Measurements from ENCODE around the gene RFX7. TPM values are rescaled to one million over a fixed set of nuclear protein-coding genes. Genes with fewer than 3 reads are reported as not detected.

The RFX7 gene
- total RNA-seq, 1 donor from 2014 or later, result 8.9 TPM

GRCh38 chr15:56222302-56222701, 21.4 kb downstream of the RFX7 start:
- no peak for DNase-seq
- H3K27me3 ChIP-seq (ENCODE audit: low read depth), result no peaks in the 10 kb centered on the region
- peaks cover 18% of the 10 kb centered on the region for H3K36me3 ChIP-seq
- H3K9me3 ChIP-seq (replicated peaks), result peaks cover 18% of the 10 kb centered on the region
- TF ChIP-seq CTCF (IDR thresholded peaks at IDR 0.05; ENCODE audit: borderline replicate concordance), result no peak
- intact Hi-C loops (cut with micrococcal nuclease), result no loop called here
- no peak overlapping the region for H3K4me3 ChIP-seq
- H3K27ac ChIP-seq (replicated peaks), result no peak overlapping the region
- no peaks in the 10 kb centered on the region for H3K4me1 ChIP-seq

GRCh38 chr15:56217341-56217740, 26.3 kb downstream of the RFX7 start:
- H3K4me3 ChIP-seq, result no peak overlapping the region
- H3K9me3 ChIP-seq (replicated peaks), result peaks cover 15% of the 10 kb centered on the region
- no peak overlapping the region for H3K27ac ChIP-seq (replicated peaks)
- intact Hi-C loops (cut with micrococcal nuclease), result no loop called here
- H3K27me3 ChIP-seq (ENCODE audit: low read depth), result no peaks in the 10 kb centered on the region
- TF ChIP-seq CTCF (IDR thresholded peaks at IDR 0.05; ENCODE audit: borderline replicate concordance), result no peak
- no peaks in the 10 kb centered on the region for H3K4me1 ChIP-seq
- DNase-seq, result no peak
- H3K36me3 ChIP-seq, result peaks cover 7% of the 10 kb centered on the region

- Histone ChIP-seq H3K36me3 (peaks cover 5% of the 10 kb centered on the region), H3K4me3 (no peak overlapping the region), H3K9me3 (replicated peaks) (peaks cover 26% of the 10 kb centered on the region), H3K27me3 (ENCODE audit: low read depth) (no peaks in the 10 kb centered on the region), H3K4me1 (no peaks in the 10 kb centered on the region), H3K27ac (replicated peaks) (no peak overlapping the region)
- no peak for DNase-seq
- intact Hi-C loops (cut with micrococcal nuclease), result no loop called here
- TF ChIP-seq CTCF (IDR thresholded peaks at IDR 0.05; ENCODE audit: borderline replicate concordance), result no peak
Measured at GRCh38 chr15:56215769-56216168, 27.9 kb downstream of the RFX7 start.

GRCh38 chr15:56211960-56212550, 31.6 kb downstream of the RFX7 start:
- Histone ChIP-seq H3K4me1 (peaks cover 9% of the 10 kb centered on the region), H3K36me3 (no peaks in the 10 kb centered on the region), H3K27ac (replicated peaks) (no peak overlapping the region), H3K4me3 (no peak overlapping the region), H3K27me3 (ENCODE audit: low read depth) (no peaks in the 10 kb centered on the region), H3K9me3 (replicated peaks) (peaks cover 36% of the 10 kb centered on the region)
- DNase-seq, result no peak
- TF ChIP-seq CTCF (IDR thresholded peaks at IDR 0.05; ENCODE audit: borderline replicate concordance), result no peak
- intact Hi-C loops (cut with micrococcal nuclease), result no loop called here

GRCh38 chr15:56211064-56211463, 32.6 kb downstream of the RFX7 start:
- Histone ChIP-seq H3K9me3 (replicated peaks) (peaks cover 36% of the 10 kb centered on the region), H3K4me3 (no peak overlapping the region), H3K36me3 (no peaks in the 10 kb centered on the region), H3K27me3 (ENCODE audit: low read depth) (no peaks in the 10 kb centered on the region), H3K4me1 (peaks cover 9% of the 10 kb centered on the region), H3K27ac (replicated peaks) (no peak overlapping the region)
- intact Hi-C loops (cut with micrococcal nuclease), result no loop called here
- DNase-seq, result no peak
- TF ChIP-seq CTCF (IDR thresholded peaks at IDR 0.05; ENCODE audit: borderline replicate concordance), result no peak
